Activated naive CD4-positive, alpha-beta T cell treated with anti-CD3 and anti-CD28 coated beads for 36 hours (primary cell): ENCODE measurements around the gene AKT1S1. TPM values are rescaled to one million over a fixed set of nuclear protein-coding genes. Genes with fewer than 3 reads are reported as not detected.
A peak's percentile ranks its signal among the peaks of the same experiment; 100 is the strongest.
"Not testable (repeated sequence)": the region's sequence is repeated elsewhere in the genome, so short reads cannot be mapped to it uniquely, and the experiment has no call there.

Experiments
- CTCF ChIA-PET: fragments of 350-600 bp; sonication (Branson Sonifier 250); formaldehyde crosslinking; loops from one replicate; lab custom pipeline; 2021; ENCODE audit warnings: antibody characterized with exemption; lab: Charles Lee
- DNase-seq: peaks from one replicate; pipeline ENCODE4 v3.0.0-alpha.2; 2020
- H3K27ac Mint-ChIP-seq: one replicate; pipeline ENCODE4 v1.8.0; 2021; ENCODE audit warnings: mild to moderate bottlenecking, mixed read lengths
- H3K27me3 Mint-ChIP-seq: one replicate; pipeline ENCODE4 v1.8.0; 2021; ENCODE audit warnings: low read depth, mixed read lengths
- H3K36me3 Mint-ChIP-seq: one replicate; pipeline ENCODE4 v1.8.0; 2021; ENCODE audit warnings: low read depth, mixed read lengths
- H3K4me1 Mint-ChIP-seq: one replicate; pipeline ENCODE4 v1.8.0; 2021; ENCODE audit warnings: low read depth, mixed read lengths
- H3K4me3 Mint-ChIP-seq: one replicate; pipeline ENCODE4 v1.8.0; 2021; ENCODE audit warnings: mild to moderate bottlenecking, moderate library complexity, mixed read lengths
- H3K9me3 Mint-ChIP-seq: one replicate; pipeline ENCODE4 v1.8.0; 2021; ENCODE audit warnings: mixed read lengths
- intact Hi-C: fragments of 100-400 bp; cut with micrococcal nuclease; formaldehyde crosslinking; loops from one replicate; pipeline ENCODE4 v1.15.1; 2023
- microRNA-seq: library from miRNA; unstranded; fragments of <30 nt; microRNA quantifications from one replicate; pipeline ENCODE4 v1.2.0, GENCODE V29; 2022; ENCODE audit warnings: borderline microRNAs expressed, borderline replicate concordance
- total RNA-seq, 2 experiments: library from RNA; stranded (reverse); gene quantifications; one replicate each; pipeline ENCODE4 v1.2.3, GENCODE V29; 2021

Gene AKT1S1
- total RNA-seq, 2 experiments from 2014 or later = 13.3 to 14.2 TPM

DNA sequence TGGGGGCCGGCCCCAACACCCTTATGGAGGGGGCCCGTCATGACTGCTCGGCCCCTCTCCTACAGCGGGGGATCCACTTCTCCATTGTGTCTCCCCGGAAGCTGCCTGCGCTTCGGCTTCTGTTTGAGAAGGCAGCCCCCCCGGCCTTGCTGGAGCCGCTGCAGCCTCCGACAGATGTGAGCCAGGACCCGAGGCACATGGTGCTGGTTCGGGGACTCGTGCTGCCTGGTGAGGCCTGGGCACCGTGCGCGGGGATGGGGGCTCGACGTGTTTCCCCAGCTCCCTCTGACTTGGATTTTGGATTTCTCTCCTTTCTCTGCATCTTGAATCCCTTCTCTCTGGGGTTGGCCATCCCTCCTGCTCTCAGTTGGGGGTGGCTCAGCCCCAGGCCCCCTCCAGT is 47.4 kb downstream of the AKT1S1 start:
- Mint-ChIP-seq H3K4me1 (no peaks in the 10 kb centered on the region), H3K9me3 (no peaks in the 10 kb centered on the region), H3K27ac (no peak overlapping the region), H3K27me3 (no peaks in the 10 kb centered on the region), H3K4me3 (no peak overlapping the region), H3K36me3 (peaks cover 2% of the 10 kb centered on the region)
- CTCF ChIA-PET = interaction anchor here (0.7 kb wide), 1 partner anchor 1681 kb away, joined by 3 read pairs; no protein-coding TSS in a partner anchor
- intact Hi-C loops = no loop called here
- DNase-seq = no peak

DNA sequence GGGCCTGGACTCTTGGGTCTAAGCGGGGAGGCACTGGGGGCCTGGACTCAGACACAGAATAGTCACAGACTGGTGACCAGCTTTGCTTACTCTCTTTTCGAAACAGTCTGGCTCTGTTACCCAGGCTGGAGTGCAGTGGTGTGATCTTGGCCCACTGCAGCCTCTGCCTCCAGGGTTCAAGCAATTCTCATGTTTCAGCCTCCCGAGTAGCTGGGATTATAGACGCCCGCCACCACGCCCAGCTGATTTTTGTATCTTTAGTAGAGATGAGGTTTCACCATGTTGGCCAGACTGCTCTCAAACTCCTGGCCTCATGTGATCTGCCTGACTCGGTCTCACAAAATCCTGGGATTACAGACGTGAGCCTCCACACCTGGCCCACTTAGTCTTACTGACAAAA is 48.0 kb downstream of the AKT1S1 start:
- no peaks in the 10 kb centered on the region for H3K36me3 Mint-ChIP-seq
- CTCF ChIA-PET = no interaction called here
- intact Hi-C loops = no loop called here

DNA sequence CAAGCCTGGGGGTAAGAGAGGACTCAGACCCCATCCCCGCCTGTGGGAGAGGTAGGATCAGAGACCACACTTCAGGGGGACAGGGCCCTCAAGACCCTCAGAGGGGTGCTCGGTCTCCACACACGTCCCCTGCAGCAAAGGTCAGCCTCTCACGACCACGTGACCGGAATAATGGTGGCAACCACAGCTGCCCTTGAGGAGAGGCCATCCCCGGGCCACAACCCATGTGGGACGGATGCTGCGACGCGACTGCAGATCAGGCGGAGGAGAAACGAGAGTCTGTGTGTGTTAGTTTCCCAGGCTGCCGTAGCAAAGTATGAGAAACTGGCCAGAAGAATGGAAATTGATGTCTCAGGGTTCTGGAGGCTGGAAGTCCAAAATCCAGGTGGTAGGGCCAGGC is 50.1 kb downstream of the AKT1S1 start:
- no peak overlapping the region for H3K4me3 Mint-ChIP-seq
- H3K27me3 Mint-ChIP-seq = no peaks in the 10 kb centered on the region
- no peaks in the 10 kb centered on the region for H3K9me3 Mint-ChIP-seq
- H3K36me3 Mint-ChIP-seq = no peaks in the 10 kb centered on the region
- intact Hi-C loops = no loop called here
- peaks cover 3% of the 10 kb centered on the region for H3K4me1 Mint-ChIP-seq
- CTCF ChIA-PET = no interaction called here
- DNase-seq = no peak
- no peak overlapping the region for H3K27ac Mint-ChIP-seq

More for the DNA sequence above, 48.0 kb downstream of the AKT1S1 start:
- H3K27ac Mint-ChIP-seq = no peak overlapping the region
- no peak for DNase-seq
- H3K4me3 Mint-ChIP-seq = no peak overlapping the region
- H3K9me3 Mint-ChIP-seq = no peaks in the 10 kb centered on the region
- H3K27me3 Mint-ChIP-seq = no peaks in the 10 kb centered on the region
- H3K4me1 Mint-ChIP-seq = no peaks in the 10 kb centered on the region

DNA sequence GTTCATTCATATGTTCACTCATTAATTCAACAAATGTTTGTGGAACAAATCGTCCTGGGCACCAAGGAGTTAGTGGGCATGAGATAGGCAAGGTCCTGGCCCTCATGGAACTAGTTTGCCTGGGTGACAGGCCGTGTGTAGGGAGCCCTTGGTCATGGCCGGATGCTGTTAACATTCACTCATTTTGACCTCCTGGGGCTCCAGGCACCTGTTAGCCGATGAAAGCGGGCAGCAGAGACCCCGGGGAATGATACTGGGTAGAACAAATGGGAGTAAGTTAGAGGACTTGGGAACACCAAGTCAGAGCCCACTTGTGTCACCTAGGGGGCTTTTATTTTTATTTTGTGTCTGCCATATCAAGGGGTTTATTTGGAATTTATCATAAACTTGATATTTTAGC is 52.5 kb downstream of the AKT1S1 start:
- peaks cover 5% of the 10 kb centered on the region for H3K4me1 Mint-ChIP-seq
- no peaks in the 10 kb centered on the region for H3K27me3 Mint-ChIP-seq
- intact Hi-C loops = no loop called here
- H3K9me3 Mint-ChIP-seq = no peaks in the 10 kb centered on the region
- H3K27ac Mint-ChIP-seq = no peak overlapping the region
- DNase-seq = no peak
- H3K4me3 Mint-ChIP-seq = no peak overlapping the region
- H3K36me3 Mint-ChIP-seq = no peaks in the 10 kb centered on the region
- CTCF ChIA-PET = no interaction called here

DNA sequence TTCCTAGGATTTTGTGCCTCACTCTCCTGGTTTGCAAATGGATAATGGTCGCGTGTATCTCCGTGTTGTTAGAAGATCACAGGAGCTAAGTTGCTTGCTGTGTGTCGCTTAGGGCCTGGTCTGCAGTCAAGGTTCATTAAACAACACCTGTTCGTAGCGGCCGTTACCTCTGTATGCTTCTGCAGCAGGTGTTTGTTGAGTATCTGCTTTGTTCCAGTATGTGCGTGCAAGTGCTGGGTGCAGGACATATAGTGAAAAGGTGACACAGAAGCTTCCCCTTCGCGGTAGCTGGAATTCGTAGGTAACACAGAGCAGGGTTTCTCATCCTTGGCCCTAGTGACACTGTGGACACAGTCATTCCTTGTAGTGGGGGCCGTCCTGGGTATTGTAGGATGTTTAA is 53.7 kb downstream of the AKT1S1 start:
- intact Hi-C loops = no loop called here
- Mint-ChIP-seq H3K36me3 (no peaks in the 10 kb centered on the region), H3K27me3 (no peaks in the 10 kb centered on the region), H3K27ac (no peak overlapping the region), H3K4me3 (no peak overlapping the region), H3K4me1 (peaks cover 12% of the 10 kb centered on the region), H3K9me3 (no peaks in the 10 kb centered on the region)
- CTCF ChIA-PET = no interaction called here
- no peak for DNase-seq

DNA sequence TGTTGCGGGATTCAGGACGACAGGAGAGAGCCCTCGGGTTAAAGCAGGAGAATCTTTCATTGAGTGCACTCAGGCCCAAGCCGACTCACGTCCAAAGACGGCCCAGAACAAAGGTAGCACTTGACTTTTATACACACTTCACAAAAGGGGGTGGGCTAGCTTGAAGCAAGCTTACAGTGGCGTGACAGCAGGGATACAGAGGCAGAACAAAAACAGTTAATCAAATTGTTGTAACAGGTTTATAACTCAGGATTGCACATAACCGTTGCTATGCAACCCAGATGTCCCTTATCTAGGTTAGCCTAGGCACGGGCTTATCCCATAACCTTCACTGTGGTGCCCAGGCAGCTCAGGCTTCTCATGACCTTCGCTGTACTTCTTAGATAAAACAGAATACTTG is 57.0 kb downstream of the AKT1S1 start:
- intact Hi-C loops = no loop called here
- Mint-ChIP-seq H3K27ac (no peak overlapping the region), H3K4me3 (no peak overlapping the region), H3K4me1 (peaks cover 16% of the 10 kb centered on the region), H3K9me3 (no peaks in the 10 kb centered on the region), H3K36me3 (no peaks in the 10 kb centered on the region), H3K27me3 (no peaks in the 10 kb centered on the region)
- DNase-seq = no peak
- CTCF ChIA-PET = no interaction called here

DNA sequence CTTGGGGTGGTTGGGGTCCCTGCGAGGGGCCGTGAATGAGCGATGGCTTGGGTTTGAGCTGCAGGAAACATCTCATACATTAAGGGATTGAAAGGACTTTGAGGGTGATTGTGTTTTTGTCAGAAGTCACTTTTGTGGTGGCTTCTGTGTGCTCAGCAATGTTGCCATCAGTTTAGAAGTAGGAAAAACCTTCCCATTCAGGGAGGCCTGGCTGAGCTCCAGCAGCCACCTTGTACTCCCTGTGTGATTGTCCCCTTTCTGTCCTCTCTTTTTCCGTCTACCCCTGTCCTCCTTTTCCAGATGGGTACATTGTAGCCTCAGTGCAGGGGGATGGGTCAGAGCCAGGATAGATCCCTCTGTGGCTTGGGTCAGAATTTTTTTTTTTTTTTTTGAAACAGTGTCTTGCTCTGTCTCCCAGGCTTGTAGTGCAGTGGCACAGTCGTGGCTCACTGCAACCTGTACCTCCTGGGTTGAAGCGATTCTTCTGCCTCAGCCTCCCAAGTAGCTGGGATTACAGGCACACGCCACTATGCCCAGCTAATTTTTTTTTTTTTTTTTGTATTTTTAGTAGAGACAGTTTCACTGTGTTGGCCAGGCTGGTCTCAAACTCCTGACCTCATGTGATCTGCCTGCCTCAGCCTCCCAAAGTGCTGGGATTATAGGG is 57.6 kb downstream of the AKT1S1 start:
- H3K27me3 Mint-ChIP-seq, H3K9me3 Mint-ChIP-seq, intact Hi-C loops, DNase-seq, H3K36me3 Mint-ChIP-seq: not testable (repeated sequence)
- CTCF ChIA-PET = interaction anchor here (0.6 to 1.0 kb wide), 2 partner anchors 129 to 164 kb away, joined by 3 read pairs; partner anchors contain the start of gene CPT1C
- Mint-ChIP-seq H3K4me1 (peaks cover 16% of the 10 kb centered on the region), H3K4me3 (peak overlapping the region; percentile 92), H3K27ac (peak overlapping the region; percentile 99)

Small RNA genes within 50 kb of the gene (microRNA-seq; reads per million reads assigned to microRNA genes)
- 2.7 reads per million for gene MIR4749
- gene MIR4750 = 2.2 reads per million
- not detected for gene MIR6800

Other genes starting within 250 kb of the AKT1S1 start
- gene RRAS, start 237.2 kb downstream of the AKT1S1 start, total RNA-seq = 1 to 10 TPM; 7.2 to 7.8 TPM
- gene SCAF1, start 235.1 kb downstream of the AKT1S1 start, total RNA-seq = 10 to 100 TPM; 39.9 to 41.9 TPM
- 10 to 100 TPM; 85.2 to 97.8 TPM for gene IRF3, start 211.5 kb downstream of the AKT1S1 start, total RNA-seq
- 10 to 100 TPM; 70.5 to 75.6 TPM for gene BCL2L12, start 211.4 kb downstream of the AKT1S1 start, total RNA-seq
- gene PRMT1, start 200.1 kb downstream of the AKT1S1 start, total RNA-seq = 100 to 1,000 TPM; 380 to 394 TPM
- gene ADM5, start 187.8 kb downstream of the AKT1S1 start, total RNA-seq = 1 to 10 TPM; 1.4 to 1.8 TPM
- under 1 TPM; 0.32 to 0.48 TPM for gene CPT1C, start 186.2 kb downstream of the AKT1S1 start, total RNA-seq
- under 1 TPM; 0.57 to 0.72 TPM for gene TSKS, start 114.0 kb downstream of the AKT1S1 start, total RNA-seq
- gene AP2A1, start 110.4 kb downstream of the AKT1S1 start, total RNA-seq = 10 to 100 TPM; 87.7 to 88.3 TPM
- gene FUZ, start 64.1 kb downstream of the AKT1S1 start, total RNA-seq = 10 to 100 TPM; 14.5 to 14.9 TPM
- gene MED25, start 59.1 kb downstream of the AKT1S1 start, total RNA-seq = 10 to 100 TPM; 32.4 to 39.2 TPM
- gene PTOV1, start 26.2 kb downstream of the AKT1S1 start, total RNA-seq = 10 to 100 TPM; 66.0 to 68.0 TPM
- 10 to 100 TPM; 64.4 to 65.9 TPM for gene PNKP, start 9.8 kb downstream of the AKT1S1 start, total RNA-seq
- gene TBC1D17, start 347 bp upstream of the AKT1S1 start, total RNA-seq = 10 to 100 TPM; 29.8 to 32.4 TPM
- 1 to 10 TPM; 7.2 to 7.5 TPM for gene IL4I1, start 19.5 kb upstream of the AKT1S1 start, total RNA-seq
- 1 to 10 TPM; 8.0 to 8.8 TPM for gene ATF5, start 51.9 kb upstream of the AKT1S1 start, total RNA-seq
- 10 to 100 TPM; 89.2 to 92.5 TPM for gene NUP62, start 52.1 kb upstream of the AKT1S1 start, total RNA-seq
- gene SIGLEC11, start 83.8 kb upstream of the AKT1S1 start, total RNA-seq = not detected
- 10 to 100 TPM; 45.7 to 54.3 TPM for gene VRK3, start 148.0 kb upstream of the AKT1S1 start, total RNA-seq
- 10 to 100 TPM; 13.1 to 13.6 TPM for gene ZNF473, start 148.7 kb upstream of the AKT1S1 start, total RNA-seq